HG02763 (cell line): Measurements from ENCODE around the gene STK11IP.
A peak's percentile ranks its signal among the peaks of the same experiment; 100 is the strongest.

Source experiments
- ATAC-seq: cut with Tn5 transposase; IDR thresholded peaks from one replicate; pipeline ENCODE4 v1.9.1; 2021; ENCODE audit warnings: mild to moderate bottlenecking, moderate library complexity; ENCODE audit not compliant: unreplicated experiment

STK11IP gene, protein sequence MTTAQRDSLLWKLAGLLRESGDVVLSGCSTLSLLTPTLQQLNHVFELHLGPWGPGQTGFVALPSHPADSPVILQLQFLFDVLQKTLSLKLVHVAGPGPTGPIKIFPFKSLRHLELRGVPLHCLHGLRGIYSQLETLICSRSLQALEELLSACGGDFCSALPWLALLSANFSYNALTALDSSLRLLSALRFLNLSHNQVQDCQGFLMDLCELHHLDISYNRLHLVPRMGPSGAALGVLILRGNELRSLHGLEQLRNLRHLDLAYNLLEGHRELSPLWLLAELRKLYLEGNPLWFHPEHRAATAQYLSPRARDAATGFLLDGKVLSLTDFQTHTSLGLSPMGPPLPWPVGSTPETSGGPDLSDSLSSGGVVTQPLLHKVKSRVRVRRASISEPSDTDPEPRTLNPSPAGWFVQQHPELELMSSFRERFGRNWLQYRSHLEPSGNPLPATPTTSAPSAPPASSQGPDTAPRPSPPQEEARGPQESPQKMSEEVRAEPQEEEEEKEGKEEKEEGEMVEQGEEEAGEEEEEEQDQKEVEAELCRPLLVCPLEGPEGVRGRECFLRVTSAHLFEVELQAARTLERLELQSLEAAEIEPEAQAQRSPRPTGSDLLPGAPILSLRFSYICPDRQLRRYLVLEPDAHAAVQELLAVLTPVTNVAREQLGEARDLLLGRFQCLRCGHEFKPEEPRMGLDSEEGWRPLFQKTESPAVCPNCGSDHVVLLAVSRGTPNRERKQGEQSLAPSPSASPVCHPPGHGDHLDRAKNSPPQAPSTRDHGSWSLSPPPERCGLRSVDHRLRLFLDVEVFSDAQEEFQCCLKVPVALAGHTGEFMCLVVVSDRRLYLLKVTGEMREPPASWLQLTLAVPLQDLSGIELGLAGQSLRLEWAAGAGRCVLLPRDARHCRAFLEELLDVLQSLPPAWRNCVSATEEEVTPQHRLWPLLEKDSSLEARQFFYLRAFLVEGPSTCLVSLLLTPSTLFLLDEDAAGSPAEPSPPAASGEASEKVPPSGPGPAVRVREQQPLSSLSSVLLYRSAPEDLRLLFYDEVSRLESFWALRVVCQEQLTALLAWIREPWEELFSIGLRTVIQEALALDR

DNA sequence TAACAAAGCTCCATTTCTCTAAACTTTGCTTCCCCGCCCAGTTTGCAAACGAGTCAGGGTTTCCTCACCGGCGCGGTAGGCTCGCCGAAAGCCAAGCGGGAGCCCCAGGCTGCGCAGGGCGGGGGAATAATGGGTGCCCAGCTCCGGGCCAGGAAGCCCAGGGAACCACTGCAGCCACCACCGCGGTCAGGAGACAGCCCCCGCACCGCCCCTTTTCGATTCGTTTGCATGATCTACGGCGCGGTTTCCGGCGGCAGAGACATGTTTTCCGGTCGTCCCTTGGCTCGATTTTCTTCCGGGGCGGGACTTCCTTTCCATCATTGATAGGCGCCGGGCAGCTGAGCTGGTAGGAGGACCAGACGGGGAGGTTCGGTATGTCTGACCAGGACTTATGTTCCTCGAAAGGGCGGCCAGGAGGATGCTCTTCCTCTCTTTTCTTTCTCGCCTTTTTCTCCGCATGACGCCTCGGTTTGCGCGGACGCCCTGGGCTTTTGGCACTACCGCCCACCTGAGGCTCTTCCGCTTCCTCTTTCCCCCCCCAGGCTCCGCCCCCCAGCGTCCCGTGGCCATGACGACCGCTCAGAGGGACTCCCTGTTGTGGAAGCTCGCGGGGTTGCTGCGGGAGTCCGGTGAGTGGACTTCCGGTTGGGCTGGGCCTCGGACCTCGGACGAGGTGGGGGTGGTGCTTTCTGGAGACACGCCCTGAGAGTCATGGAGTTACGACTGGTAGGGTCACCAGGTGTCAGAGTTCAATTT is at the start of gene STK11IP:
Gene STK11IP, plus strand, starts transcription at position 306 of the 756 bp plus-strand sequence. Its CDS starts 263 bp downstream, at position 569.
- peak; percentile 89 for ATAC-seq

DNA sequence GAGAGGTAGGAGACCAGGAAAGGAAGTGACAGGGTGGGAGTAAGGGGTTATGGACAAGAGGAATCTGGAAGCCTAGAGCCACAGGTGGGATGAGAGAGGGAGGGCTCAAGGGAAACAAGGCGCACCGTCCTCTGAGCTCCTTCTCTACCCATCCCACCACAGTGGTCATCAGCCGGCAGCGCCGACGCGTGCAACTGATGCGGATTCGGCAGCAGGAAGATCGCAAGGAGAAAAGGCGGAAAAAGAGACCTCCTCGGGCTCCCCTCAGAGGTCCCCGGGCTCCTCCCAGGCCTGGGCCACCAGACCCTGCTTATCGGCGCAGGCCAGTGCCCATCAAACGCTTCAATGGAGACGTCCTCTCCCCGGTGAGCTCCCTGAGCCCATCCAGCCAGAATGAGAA is 48.7 kb upstream of the STK11IP start:
- no peak for ATAC-seq

DNA sequence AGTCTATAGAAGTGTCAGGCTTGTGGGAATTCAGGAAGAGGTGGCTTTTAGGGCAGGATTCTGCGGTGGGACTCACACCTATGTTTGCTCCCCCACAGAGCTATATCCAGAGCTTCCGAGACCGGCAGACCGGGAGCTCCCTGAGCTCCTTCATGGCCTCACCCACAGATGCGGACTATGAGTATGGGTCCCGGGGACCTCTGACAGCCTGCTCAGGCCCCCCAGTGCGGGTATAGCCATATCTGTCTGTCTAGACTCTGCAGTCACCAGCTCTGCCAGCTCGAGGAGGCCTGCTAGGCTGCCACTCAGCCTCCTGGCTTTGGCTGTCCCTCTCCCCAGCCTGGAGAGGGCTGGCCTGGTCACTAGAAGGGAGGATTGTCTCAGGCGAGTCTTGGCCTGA is 48.0 kb upstream of the STK11IP start:
- ATAC-seq = no peak

DNA sequence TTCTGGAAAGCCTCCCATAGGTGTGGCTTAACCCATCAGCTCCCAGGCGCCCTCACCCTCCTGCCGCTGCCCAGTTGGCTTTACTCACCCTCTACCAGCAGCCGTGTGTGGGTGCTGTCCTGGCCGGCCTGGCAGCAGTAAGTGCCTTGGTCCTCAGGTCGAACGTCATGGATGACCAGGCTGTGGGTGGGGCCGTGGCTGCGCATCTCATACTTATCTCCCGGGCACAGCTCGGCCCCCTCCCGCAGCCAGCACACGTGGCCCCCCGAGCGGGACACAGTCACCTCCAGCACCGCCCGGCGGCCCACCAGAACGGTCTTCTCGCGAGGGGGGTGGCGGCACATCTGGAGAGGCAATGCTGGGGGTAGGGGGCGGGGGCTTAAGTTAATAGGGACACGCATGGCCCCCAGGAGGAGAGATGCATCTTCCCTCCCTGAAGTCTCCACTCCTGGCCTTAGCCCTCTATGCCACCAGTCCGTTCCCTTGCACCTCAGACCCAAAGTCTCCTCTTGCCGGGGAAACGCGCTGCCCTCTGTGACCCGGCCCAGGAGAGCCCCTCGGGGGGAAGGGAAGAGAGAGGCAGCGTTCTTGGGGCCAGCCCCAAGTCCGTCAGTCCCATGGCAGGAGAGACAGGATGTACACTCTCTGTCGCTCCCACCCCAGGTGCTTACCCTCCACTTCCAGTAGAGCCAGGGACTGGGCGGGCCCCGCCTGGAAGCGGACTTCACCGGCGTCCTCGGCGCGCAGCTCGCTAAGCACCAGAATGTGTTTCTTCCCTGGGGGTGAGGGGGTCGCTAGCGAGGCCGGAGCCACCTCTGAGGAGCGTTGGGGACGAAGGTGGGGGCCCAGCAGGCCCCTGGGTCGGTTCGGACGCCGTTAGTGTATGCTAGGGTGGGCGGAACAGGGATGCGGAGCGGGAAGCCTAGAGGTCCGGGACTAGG is 45.9 kb upstream of the STK11IP start:
- peak; percentile 18 for ATAC-seq

DNA sequence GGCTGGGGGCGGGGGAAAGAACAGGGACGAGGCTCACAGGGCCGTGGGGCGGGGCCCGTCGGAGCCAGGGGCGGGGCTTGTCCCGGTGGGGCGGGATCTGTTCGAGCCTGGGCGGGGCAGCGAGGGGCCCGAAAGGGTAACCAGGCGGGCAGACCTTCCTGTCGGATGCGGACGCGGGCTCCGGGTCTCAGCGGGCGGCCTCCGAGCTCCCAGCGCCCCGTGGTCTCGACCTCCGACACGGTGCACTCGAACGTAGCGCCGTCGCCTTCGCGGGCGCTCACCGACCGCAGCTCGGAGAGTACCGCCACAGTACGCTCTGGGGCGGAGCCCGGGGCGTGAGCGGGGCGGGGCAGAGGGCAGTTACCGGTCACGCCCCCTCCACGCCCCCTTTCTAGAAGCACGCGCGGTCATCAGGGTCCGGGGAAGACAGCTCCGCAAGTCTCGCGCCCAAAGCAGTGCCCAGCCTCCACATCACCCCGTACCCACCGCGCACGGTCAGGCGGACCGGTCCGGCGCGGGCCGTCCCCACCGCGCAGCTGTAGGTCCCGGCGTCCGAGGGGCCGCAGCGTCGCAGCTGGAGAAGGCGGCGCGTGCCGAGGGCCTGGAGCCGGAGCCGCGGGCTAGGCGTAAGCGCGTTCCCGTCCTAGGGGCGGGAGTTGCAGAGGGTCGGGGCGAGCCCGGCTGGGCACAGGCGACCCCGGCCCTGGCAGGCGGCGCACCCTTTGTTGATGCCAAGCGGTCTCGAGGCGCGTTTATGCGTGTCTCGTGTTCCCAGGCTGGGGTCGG is 45.1 kb upstream of the STK11IP start:
- peak; percentile 82 for ATAC-seq

DNA sequence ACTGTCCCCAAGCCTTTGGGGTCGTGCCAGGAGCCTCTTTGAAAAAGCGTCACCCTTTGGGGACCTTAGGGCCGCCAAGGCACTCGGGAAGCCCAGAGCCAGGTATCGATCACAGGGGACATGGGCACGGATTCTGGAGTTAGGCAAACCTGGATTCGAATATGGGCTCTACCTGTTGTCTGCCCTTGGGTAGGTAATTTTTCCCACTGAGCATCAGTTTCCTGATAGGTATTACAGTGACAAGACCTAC is 44.6 kb upstream of the STK11IP start:
- ATAC-seq = no peak

DNA sequence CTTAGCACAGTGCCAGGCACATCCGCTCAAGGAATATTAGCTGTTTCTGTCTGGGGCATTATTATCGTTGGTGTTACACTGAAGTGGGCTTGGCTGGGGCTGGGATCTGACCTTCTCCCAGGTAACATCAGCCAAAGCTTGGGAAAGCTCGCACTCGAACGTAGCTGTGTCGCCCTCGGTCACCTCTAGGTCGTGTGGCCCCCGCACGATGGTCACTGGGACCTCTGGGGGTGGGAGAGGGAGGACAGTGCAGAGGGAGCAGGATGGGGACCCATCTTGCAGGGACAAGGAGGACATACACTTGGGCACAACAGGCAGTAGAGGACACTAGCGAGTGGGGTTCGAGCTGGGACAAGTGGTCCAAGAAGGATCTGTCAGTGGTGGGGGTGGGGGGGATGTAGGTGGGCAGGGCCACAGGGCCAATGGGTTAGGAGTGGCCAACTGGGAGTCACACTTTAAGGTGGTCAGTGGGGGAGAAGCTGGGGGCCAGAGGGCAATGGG is 44.1 kb upstream of the STK11IP start:
- ATAC-seq = no peak

DNA sequence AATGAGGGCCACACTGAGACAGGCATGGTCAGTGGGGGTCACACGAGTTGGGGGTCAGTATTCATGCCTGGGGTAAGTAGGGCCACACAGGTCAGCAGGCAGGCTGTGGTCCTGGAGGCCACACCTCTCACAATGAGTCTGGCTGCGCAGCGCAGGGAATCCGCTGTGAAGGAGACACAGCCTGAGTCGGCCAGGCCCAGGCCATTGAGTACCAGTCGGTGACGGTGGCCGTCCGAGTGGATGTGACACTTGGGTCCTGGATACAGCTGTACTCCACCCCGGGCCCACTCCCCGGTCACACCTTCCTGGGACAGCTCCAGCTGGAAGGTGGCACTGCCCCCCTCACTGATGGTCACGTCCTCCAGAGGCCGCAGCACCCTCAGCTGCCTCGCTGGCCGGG is 43.3 kb upstream of the STK11IP start:
- no peak for ATAC-seq

DNA sequence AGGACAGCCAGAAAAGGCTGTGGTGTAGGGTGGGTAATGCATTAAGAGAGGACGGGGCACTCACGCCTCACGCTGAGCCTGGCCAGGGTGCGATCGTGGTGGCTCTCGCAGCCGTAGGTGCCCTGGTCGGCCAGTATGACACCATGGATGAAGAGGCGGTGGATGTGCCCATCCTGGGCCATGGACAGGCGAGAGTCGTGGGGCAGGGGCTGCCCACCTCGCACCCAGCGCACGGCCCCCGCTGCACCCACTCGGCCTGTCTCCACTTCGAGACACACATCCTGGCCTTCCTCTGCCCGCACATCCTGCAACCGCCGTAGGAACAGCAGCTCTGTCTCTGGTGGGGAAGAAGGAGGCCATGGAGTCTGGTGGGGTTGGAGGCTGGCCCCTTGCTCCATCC is 41.7 kb upstream of the STK11IP start:
- ATAC-seq = no peak

DNA sequence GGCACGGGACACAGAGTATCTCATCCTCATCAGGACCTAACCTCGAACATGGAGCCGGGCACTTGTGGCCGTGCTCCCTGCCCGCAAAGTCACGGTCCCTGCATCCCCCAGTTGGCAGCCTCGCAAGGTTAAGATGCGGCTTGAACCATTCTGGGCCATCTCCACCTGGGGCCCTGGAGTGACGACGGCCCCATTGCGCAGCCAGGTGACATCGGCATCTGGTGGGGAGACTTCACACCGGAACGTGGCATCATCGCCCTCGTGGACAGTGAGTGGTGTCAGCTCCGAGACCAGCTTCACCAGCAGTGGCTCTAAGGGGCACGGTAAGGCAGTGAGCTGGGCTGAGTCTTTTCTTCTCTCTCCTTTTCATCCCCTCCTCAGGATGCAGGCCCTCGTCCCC is 41.2 kb upstream of the STK11IP start:
- ATAC-seq = no peak

DNA sequence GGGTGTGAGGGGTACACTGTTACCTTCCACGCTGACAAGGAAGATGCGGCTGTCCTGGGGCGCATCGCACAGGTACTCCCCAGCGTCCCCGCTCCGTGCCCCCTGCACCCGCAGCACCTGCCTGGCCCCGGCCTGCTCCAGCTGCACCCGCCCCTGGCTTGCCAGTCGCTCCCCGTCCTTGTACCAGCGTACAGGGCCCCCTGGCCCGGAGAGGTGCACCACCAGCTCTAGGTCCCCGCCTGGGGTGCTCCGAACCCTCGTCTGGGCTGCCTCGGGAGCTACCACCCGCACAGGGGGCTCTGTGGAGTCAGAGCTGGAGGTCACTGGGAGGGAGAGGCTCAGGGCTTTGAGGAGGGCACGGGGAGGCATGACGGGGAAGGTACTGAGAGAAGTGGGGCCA is 40.3 kb upstream of the STK11IP start:
- no peak for ATAC-seq

DNA sequence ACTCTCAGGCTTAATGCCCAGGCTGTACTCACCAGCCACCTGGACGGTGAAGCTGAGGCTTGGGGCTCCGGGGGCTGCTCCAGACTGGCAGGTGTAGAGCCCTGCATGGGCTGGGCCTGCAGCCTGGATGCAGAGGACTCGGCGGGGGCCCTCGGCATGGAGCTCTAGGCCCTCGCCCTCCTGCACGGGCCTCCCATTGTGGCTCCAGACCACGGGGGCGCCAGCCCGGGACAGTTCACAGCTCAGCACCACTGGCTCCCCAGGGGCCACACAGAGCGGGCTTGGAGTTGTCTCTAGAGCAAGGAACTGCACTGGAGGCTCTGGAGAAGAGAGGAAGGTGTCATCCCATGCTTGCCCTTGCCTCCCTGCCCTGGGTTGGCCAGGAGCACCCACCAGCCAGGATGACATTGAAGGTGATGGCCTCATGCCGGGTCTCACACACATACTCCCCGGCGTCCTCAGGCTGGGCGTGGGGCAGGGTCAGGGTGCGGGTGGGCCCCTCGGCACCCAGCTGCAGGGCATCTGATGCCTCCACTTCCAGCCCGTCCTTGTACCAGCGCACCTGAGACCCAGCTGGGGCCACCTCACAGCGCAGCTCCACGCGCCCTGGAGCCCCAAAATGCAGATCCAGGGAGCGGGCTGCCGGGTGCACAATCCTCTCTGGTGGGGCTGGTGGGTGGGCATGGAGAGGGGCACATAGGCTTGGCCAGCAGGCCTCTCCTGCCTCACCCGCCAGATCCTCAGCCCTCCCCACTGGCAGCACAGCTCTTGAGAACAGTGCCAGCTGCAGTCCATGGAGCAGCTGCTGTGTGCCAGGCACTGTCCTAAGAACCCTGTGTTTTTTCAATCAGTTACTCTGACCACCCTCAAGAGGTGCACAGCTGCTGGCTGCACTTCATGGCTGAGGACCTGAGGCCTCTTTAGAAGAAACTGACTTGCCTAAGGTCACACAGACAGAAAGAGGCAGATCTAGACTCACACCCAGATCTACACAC is 39.6 kb upstream of the STK11IP start:
- no peak for ATAC-seq

DNA sequence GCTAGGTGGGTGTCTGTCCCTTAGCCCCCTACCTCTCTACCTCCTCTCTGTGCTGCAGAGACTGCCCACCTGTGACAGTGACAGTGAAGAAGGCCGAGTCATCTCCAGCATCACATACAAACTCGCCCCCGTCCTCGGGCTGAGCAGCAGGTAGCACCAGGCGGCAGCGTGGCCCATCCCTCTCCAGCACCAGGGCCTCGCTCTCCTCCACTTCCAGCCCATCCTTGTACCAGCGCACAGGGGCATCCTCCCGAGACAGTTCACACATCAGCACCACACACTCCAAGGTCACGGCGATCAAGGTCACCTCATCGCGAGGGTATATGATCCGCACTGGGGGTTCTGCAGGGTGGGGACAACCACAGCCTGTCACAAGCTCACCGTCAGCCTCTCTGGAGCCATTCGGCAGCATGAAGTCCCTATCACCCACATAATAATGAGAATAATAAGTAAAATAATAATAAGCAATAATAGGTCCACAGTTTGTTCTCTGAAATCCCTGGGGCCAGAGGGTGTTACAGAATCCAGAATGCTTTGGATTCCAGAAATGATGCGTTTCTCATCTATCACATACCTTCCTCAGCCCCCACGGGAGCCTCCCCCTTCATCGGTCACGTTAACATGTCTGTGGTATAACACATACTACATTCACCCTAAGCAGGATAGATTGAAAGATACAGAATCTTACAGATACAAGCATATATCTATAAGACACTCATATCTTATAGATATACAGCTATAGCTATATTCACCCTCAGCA is 38.3 kb upstream of the STK11IP start:
- no peak for ATAC-seq

DNA sequence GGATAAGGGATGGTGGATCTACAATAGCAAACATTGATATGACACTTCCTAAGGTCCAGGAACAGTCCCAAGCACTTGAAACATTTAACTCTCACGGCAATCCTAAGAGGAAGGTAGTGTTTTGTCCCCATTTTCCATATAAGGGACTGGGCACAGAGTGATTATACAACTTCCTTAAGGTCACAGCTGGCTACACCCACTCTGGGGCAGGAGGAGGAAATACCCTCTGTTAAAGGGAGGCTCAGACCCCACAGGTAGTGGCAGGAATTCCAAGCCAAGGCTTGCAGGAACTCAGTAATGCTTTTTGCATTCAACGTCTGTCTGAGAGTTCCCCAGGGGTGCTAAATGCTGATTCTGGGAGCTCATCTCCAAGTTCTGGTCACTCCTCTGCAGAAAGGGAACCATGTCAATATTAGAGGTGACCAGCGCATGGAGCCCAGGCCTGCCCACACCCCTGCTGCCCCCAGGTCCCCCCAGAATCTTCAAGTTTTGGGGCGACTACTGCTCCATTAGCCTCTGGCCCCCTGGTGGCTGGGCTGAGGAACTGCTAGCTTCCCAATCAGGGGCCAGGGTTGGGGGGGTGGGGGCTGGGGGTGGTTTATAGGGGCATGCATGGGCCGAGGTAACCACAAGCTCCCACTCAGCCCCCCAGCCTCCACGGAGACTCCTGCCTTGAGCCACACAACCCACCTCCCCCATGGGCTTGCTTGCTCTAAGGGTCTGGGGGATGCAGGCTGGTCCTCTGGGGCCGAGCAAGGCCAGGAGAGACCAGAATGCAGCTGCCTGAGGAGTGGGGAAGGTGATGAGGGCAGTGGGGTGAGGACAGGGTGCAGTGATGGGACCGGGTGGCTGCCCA is 37.4 kb upstream of the STK11IP start:
- ATAC-seq = no peak

DNA sequence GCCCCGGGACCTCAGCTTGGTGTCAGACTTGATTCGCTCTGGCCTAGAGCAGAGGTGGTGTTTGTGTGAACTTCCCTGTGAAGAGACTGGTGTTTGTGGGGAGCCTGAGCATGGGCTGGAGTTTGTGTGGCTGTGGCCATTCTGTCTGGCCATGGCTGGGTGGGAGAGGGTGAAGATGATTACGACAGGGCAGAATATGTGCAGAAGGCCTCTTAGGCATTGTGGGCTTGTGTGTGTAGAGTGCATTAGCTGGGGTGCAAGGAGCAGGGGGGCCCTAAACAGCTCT is 36.8 kb upstream of the STK11IP start:
- no peak for ATAC-seq
